ENCODE data around the gene NUTM2E. TPM values are rescaled to one million over a fixed set of nuclear protein-coding genes. Genes with fewer than 3 reads are reported as not detected.
"Not testable (repeated sequence)": the region's sequence is repeated elsewhere in the genome, so short reads cannot be mapped to it uniquely, and the experiment has no call there.

NUTM2E gene
- total RNA-seq, 2 experiments from 2014 or later: 0.11 to 0.27 TPM

- DNase-seq; H3K9me3 Mint-ChIP-seq (ENCODE audit: low read depth); ATAC-seq; intact Hi-C loops (cut with DNase I, micrococcal nuclease); POLR2A ChIA-PET; H3K4me3 Mint-ChIP-seq; H3K4me1 Mint-ChIP-seq; H3K27me3 Mint-ChIP-seq; H3K36me3 Mint-ChIP-seq (ENCODE audit: low read depth); H3K27ac Mint-ChIP-seq; CTCF ChIA-PET: not testable (repeated sequence)
Observed at GRCh38 chr10:79816290-79816689, 10.2 kb upstream of the NUTM2E start.

- CTCF ChIA-PET: interaction anchor here (0.6 kb wide), 1 partner anchor 626 kb away, joined by 3 read pairs; no protein-coding TSS in a partner anchor
- H3K36me3 Mint-ChIP-seq (ENCODE audit: low read depth); H3K9me3 Mint-ChIP-seq (ENCODE audit: low read depth); POLR2A ChIA-PET; intact Hi-C loops (cut with DNase I, micrococcal nuclease); H3K27me3 Mint-ChIP-seq; ATAC-seq: not testable (repeated sequence)
- H3K27ac Mint-ChIP-seq: peak overlapping the region; percentile 60
- peak; percentile 36 for DNase-seq
- peak overlapping the region; percentile 10 for H3K4me3 Mint-ChIP-seq
- H3K4me1 Mint-ChIP-seq: peaks cover 19% of the 10 kb centered on the region
Observed at GRCh38 chr10:79823387-79823786, 3.2 kb upstream of the NUTM2E start.

- Mint-ChIP-seq H3K4me3 (peak overlapping the region; percentile 84), H3K27ac (peak overlapping the region; percentile 82), H3K4me1 (peaks cover 27% of the 10 kb centered on the region)
- CTCF ChIA-PET; POLR2A ChIA-PET; H3K9me3 Mint-ChIP-seq (ENCODE audit: low read depth); H3K27me3 Mint-ChIP-seq; H3K36me3 Mint-ChIP-seq (ENCODE audit: low read depth); intact Hi-C loops (cut with DNase I, micrococcal nuclease): not testable (repeated sequence)
- peak; percentile 4 for ATAC-seq
- peak; percentile 48 for DNase-seq
Observed at GRCh38 chr10:79825587-79826011, 940 bp upstream of the NUTM2E start.

- H3K4me3 Mint-ChIP-seq: peak overlapping the region; percentile 72
- H3K36me3 Mint-ChIP-seq (ENCODE audit: low read depth); H3K9me3 Mint-ChIP-seq (ENCODE audit: low read depth); H3K27me3 Mint-ChIP-seq; POLR2A ChIA-PET; ATAC-seq; CTCF ChIA-PET; DNase-seq; intact Hi-C loops (cut with DNase I, micrococcal nuclease): not testable (repeated sequence)
- peak overlapping the region; percentile 81 for H3K27ac Mint-ChIP-seq
- peaks cover 27% of the 10 kb centered on the region for H3K4me1 Mint-ChIP-seq
Observed at GRCh38 chr10:79826131-79826495, 426 bp upstream of the NUTM2E start.

- H3K4me3 Mint-ChIP-seq; H3K9me3 Mint-ChIP-seq (ENCODE audit: low read depth); ATAC-seq; H3K27me3 Mint-ChIP-seq; POLR2A ChIA-PET; DNase-seq; H3K4me1 Mint-ChIP-seq; H3K27ac Mint-ChIP-seq; CTCF ChIA-PET; H3K36me3 Mint-ChIP-seq (ENCODE audit: low read depth); intact Hi-C loops (cut with DNase I, micrococcal nuclease): not testable (repeated sequence)
Observed at GRCh38 chr10:79833833-79834232, 7.3 kb downstream of the NUTM2E start.

- ATAC-seq; H3K4me1 Mint-ChIP-seq; H3K27ac Mint-ChIP-seq; H3K9me3 Mint-ChIP-seq (ENCODE audit: low read depth); CTCF ChIA-PET; POLR2A ChIA-PET; intact Hi-C loops (cut with DNase I, micrococcal nuclease); H3K4me3 Mint-ChIP-seq; H3K27me3 Mint-ChIP-seq; DNase-seq; H3K36me3 Mint-ChIP-seq (ENCODE audit: low read depth): not testable (repeated sequence)
Observed at GRCh38 chr10:79835891-79836290, 9.4 kb downstream of the NUTM2E start.

- H3K36me3 Mint-ChIP-seq (ENCODE audit: low read depth); CTCF ChIA-PET; DNase-seq; H3K4me3 Mint-ChIP-seq; H3K4me1 Mint-ChIP-seq; H3K27ac Mint-ChIP-seq; intact Hi-C loops (cut with DNase I, micrococcal nuclease); H3K9me3 Mint-ChIP-seq (ENCODE audit: low read depth); POLR2A ChIA-PET; ATAC-seq; H3K27me3 Mint-ChIP-seq: not testable (repeated sequence)
Observed at GRCh38 chr10:79836891-79837290, 10.4 kb downstream of the NUTM2E start.

GRCh38 chr10:79838441-79838840, 11.9 kb downstream of the NUTM2E start:
- H3K36me3 Mint-ChIP-seq (ENCODE audit: low read depth); POLR2A ChIA-PET; H3K4me3 Mint-ChIP-seq; CTCF ChIA-PET; H3K27me3 Mint-ChIP-seq; ATAC-seq; H3K4me1 Mint-ChIP-seq; intact Hi-C loops (cut with DNase I, micrococcal nuclease); H3K27ac Mint-ChIP-seq; H3K9me3 Mint-ChIP-seq (ENCODE audit: low read depth); DNase-seq: not testable (repeated sequence)

- ATAC-seq; POLR2A ChIA-PET; H3K27me3 Mint-ChIP-seq; intact Hi-C loops (cut with DNase I, micrococcal nuclease); H3K4me3 Mint-ChIP-seq; H3K9me3 Mint-ChIP-seq (ENCODE audit: low read depth); H3K4me1 Mint-ChIP-seq; DNase-seq; H3K36me3 Mint-ChIP-seq (ENCODE audit: low read depth); H3K27ac Mint-ChIP-seq; CTCF ChIA-PET: not testable (repeated sequence)
Observed at GRCh38 chr10:79853191-79853854, 26.8 kb downstream of the NUTM2E start.

GRCh38 chr10:79862269-79862668, 35.7 kb downstream of the NUTM2E start:
- ATAC-seq; H3K4me3 Mint-ChIP-seq; H3K27ac Mint-ChIP-seq; intact Hi-C loops (cut with DNase I, micrococcal nuclease); H3K9me3 Mint-ChIP-seq (ENCODE audit: low read depth); H3K4me1 Mint-ChIP-seq; H3K36me3 Mint-ChIP-seq (ENCODE audit: low read depth); H3K27me3 Mint-ChIP-seq; CTCF ChIA-PET; POLR2A ChIA-PET; DNase-seq: not testable (repeated sequence)

- H3K9me3 Mint-ChIP-seq (ENCODE audit: low read depth); H3K4me3 Mint-ChIP-seq; CTCF ChIA-PET; H3K27me3 Mint-ChIP-seq; POLR2A ChIA-PET; intact Hi-C loops (cut with DNase I, micrococcal nuclease); DNase-seq; H3K36me3 Mint-ChIP-seq (ENCODE audit: low read depth); H3K4me1 Mint-ChIP-seq; H3K27ac Mint-ChIP-seq: not testable (repeated sequence)
- ATAC-seq: peak; percentile 39
Observed at GRCh38 chr10:79862803-79863202, 36.3 kb downstream of the NUTM2E start.

GRCh38 chr10:79866903-79867551, 40.5 kb downstream of the NUTM2E start:
- ATAC-seq; H3K4me3 Mint-ChIP-seq; DNase-seq; intact Hi-C loops (cut with DNase I, micrococcal nuclease); POLR2A ChIA-PET; H3K27ac Mint-ChIP-seq; H3K36me3 Mint-ChIP-seq (ENCODE audit: low read depth); H3K4me1 Mint-ChIP-seq; H3K9me3 Mint-ChIP-seq (ENCODE audit: low read depth); H3K27me3 Mint-ChIP-seq; CTCF ChIA-PET: not testable (repeated sequence)
